Right atrium auricular region (tissue), 2 donors: ENCODE results near the gene NKD2. TPM values are rescaled to one million over a fixed set of nuclear protein-coding genes. Genes with fewer than 3 reads are reported as not detected.

Source experiments
- DNase-seq: peaks from one replicate; pipeline ENCODE4 v3.0.0-alpha.2; 2019; ENCODE audit warnings: low spot score
- H3K27ac ChIP-seq, 2 donors: fragments of 200-600 bp; sonication (generic); 1 replicate in 1 of 2; 2 replicates in 1 of 2; pipeline ENCODE4 v1.5.1; 2016 to 2019
- H3K27me3 ChIP-seq, 2 donors: fragments of 200-600 bp; sonication (generic); one replicate each; pipeline versions ENCODE4 v1.5.1 to v1.6.0; 2017 to 2019
- H3K36me3 ChIP-seq: fragments of 200-600 bp; sonication (generic); one replicate; pipeline ENCODE4 v1.5.1; 2016
- H3K4me1 ChIP-seq, 2 donors: fragments of 200-600 bp; sonication (generic); one replicate each; pipeline versions ENCODE4 v1.5.1 to v1.6.0; 2017 to 2019
- H3K4me3 ChIP-seq, 2 donors: fragments of 200-600 bp; sonication (generic); 1 replicate in 1 of 2; 2 replicates in 1 of 2; pipeline ENCODE4 v1.5.1; 2017 to 2019; ENCODE audit warnings: mild to moderate bottlenecking in 1 of 2, moderate library complexity in 1 of 2
- H3K9me3 ChIP-seq, 2 donors: fragments of 200-600 bp; sonication (generic); one replicate each; pipeline ENCODE4 v1.5.1; 2019
- CTCF ChIP-seq, 2 donors: fragments of 200-600 bp; sonication (generic); IDR thresholded peaks; one replicate each; pipeline ENCODE4 v1.5.1; 2019; ENCODE audit warnings: antibody characterized with exemption in 2 of 2
- total RNA-seq, 2 donors: library from RNA; depleted of rRNA; stranded (reverse); fragments of >200 nt; gene quantifications; one replicate each; pipeline ENCODE4 v1.1.0, GENCODE V29; 2016

The NKD2 gene
- total RNA-seq, 2 donors from 2014 or later: 2.4 to 2.8 TPM

DNA sequence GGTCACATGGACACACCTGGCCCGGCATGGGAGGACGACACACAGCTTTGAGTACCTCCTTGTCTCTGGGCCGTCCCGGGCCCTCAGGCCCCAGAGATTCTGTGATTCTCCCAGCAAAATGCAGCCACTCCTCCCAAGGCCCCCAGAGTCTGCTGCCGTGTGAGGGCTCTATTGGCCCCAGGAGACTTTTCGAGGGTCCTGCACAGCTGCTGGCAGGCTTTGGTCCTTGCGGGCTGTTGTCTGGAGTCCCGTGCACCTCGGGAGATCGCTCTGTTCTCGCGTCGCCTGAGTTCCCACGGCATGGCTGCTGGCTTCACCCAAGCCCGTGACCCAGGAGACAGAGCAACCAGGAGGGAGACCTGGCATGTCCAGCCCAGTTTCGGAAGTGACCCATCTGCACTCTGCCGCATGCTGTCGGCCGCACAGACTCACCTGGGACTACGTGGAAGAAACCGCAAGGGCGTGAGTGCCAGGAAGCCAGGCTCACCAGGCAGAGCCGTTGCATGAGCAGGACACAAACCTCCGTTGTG lies 46.8 kb upstream of the NKD2 start:
- no peak for DNase-seq
- Histone ChIP-seq H3K27me3 (no peaks in the 10 kb centered on the region), H3K4me3 (no peak overlapping the region), H3K9me3 (no peaks in the 10 kb centered on the region), H3K27ac (no peak overlapping the region), H3K36me3 (no peaks in the 10 kb centered on the region), H3K4me1 (peaks cover 0 to 31% of the 10 kb centered on the region in 2 donors)
- TF ChIP-seq CTCF (IDR thresholded peaks at IDR 0.05): no peak

DNA sequence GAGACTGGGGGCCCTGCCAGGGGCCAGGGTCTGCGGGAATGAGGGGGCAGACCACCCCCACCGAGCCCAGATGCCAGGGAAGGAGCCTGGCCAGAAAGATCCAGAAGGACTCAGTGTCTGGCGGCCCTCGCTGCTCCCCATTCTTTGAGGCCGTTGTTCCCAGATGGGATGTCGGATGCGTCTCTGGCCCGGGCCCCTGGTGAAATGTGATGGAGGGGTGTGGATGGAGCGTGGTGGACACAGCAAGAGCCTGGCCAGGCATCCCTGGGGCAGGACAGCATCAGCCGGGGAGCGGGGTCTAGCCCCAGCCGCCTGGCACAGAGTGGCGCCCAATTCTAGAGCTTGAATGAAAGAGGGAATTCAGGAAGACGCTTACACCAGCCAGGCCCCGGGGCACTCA lies 46.2 kb upstream of the NKD2 start:
- Histone ChIP-seq H3K27me3 (no peaks in the 10 kb centered on the region), H3K36me3 (no peaks in the 10 kb centered on the region), H3K27ac (no peak overlapping the region), H3K9me3 (no peaks in the 10 kb centered on the region), H3K4me3 (no peak overlapping the region), H3K4me1 (peaks cover 0 to 25% of the 10 kb centered on the region in 2 donors)
- DNase-seq: no peak
- no peak for TF ChIP-seq CTCF (IDR thresholded peaks at IDR 0.05)

DNA sequence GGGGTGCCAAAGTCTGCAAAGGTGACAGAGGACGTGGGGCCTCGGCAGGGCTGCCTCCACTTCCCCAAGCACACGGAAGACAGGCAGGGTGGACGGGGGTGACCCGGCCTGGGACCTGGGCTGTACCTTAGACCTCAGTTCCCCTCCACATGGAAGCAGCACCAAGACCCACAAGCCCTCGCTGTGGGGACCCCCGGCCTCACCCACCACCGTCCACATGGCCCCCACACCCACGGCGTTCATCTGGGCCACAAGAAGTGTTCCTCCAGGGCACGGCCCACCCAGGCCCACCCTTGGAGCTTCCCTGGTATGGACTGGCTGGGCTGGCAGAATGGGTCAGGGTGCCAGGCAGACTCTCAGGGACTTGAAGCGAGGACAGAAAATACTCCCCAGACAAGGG lies 45.8 kb upstream of the NKD2 start:
- Histone ChIP-seq H3K27me3 (no peaks in the 10 kb centered on the region), H3K36me3 (no peaks in the 10 kb centered on the region), H3K4me1 (peaks cover 0 to 21% of the 10 kb centered on the region in 2 donors), H3K27ac (no peak overlapping the region), H3K9me3 (no peaks in the 10 kb centered on the region), H3K4me3 (no peak overlapping the region)
- no peak for TF ChIP-seq CTCF (IDR thresholded peaks at IDR 0.05)
- DNase-seq: no peak

DNA sequence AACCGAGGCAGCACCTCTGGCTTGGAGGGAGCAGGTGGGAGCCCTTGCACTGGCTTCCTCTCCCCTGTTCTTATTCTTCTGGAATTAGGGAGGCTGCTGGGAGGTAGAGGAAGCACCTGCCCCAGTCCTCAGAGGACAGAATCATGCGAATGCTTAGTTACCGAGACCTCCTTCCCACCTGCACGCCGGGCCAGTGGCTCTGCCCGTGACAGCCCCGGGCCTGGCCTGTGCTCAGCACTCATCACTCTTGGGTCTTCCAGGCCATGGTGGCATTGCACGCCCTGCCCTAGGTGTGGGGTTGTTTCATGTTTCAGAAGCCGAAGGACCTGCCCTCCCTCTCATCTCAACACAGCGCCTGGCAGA lies 45.3 kb upstream of the NKD2 start:
- no peak overlapping the region for H3K4me3 ChIP-seq
- no peak for TF ChIP-seq CTCF (IDR thresholded peaks at IDR 0.05)
- H3K27me3 ChIP-seq: no peaks in the 10 kb centered on the region
- H3K9me3 ChIP-seq: no peaks in the 10 kb centered on the region
- DNase-seq: no peak
- H3K27ac ChIP-seq: no peak overlapping the region
- H3K4me1 ChIP-seq: peaks cover 0 to 19% of the 10 kb centered on the region in 2 donors
- no peaks in the 10 kb centered on the region for H3K36me3 ChIP-seq

GRCh38 chr5:963673-964531 lies 44.7 kb upstream of the NKD2 start:
- Histone ChIP-seq H3K4me3 (peak overlapping the region in 1 of 2 donors; percentile 3), H3K27ac (no peak overlapping the region), H3K9me3 (no peaks in the 10 kb centered on the region), H3K36me3 (no peaks in the 10 kb centered on the region), H3K4me1 (peaks cover 0 to 19% of the 10 kb centered on the region in 2 donors), H3K27me3 (no peaks in the 10 kb centered on the region)
- no peak for TF ChIP-seq CTCF (IDR thresholded peaks at IDR 0.05)
- DNase-seq: peak; percentile 70
